Left lung (tissue), 10 donors: ENCODE results near the gene PCDHA6. TPM values are rescaled to one million over a fixed set of nuclear protein-coding genes. Genes with fewer than 3 reads are reported as not detected.
"Not testable (repeated sequence)": the region's sequence is repeated elsewhere in the genome, so short reads cannot be mapped to it uniquely, and the experiment has no call there.

ENCODE experiments used
- ATAC-seq: fragments of 200-7000 bp; cut with Tn5 transposase; one replicate; pipeline ENCODE4 v1.9.1; 2020; ENCODE audit warnings: moderate library complexity
- DNase-seq, 4 donors: peaks; one replicate each; pipeline ENCODE4 v3.0.0-alpha.2; 2013 to 2020
- H3K27ac ChIP-seq, 2 donors: fragments of 200-600 bp; sonication (generic) in 1 of 2; one replicate each; pipeline versions ENCODE4 v1.5.0 to v1.8.0; 2020 to 2021
- H3K27me3 ChIP-seq, 2 donors: fragments of 200-600 bp; sonication (generic) in 1 of 2; one replicate each; pipeline versions ENCODE4 v1.5.0 to v1.8.0; 2020 to 2021
- H3K36me3 ChIP-seq, 2 donors: fragments of 200-600 bp; sonication (generic) in 1 of 2; one replicate each; pipeline versions ENCODE4 v1.5.0 to v1.8.0; 2020 to 2021
- H3K4me1 ChIP-seq, 2 donors: fragments of 200-600 bp; one replicate each; pipeline ENCODE4 v1.8.0; 2021
- H3K4me3 ChIP-seq, 2 donors: fragments of 200-600 bp; sonication (generic) in 1 of 2; one replicate each; pipeline versions ENCODE4 v1.5.0 to v1.8.0; 2020 to 2021; ENCODE audit warnings: mild to moderate bottlenecking in 1 of 2
- H3K9me3 ChIP-seq, 2 donors: fragments of 200-600 bp; sonication (generic) in 1 of 2; one replicate each; pipeline versions ENCODE4 v1.5.0 to v1.8.0; 2020 to 2021
- intact Hi-C, 2 donors: fragments of 100-400 bp; cut with DNase I; formaldehyde crosslinking; loops; one replicate each; pipeline versions ENCODE4 v1.11.2 to v1.14.2; 2022
- polyA plus RNA-seq, 6 donors: library from polyadenylated mRNA; unstranded; fragments of 120-200 nt; gene quantifications; one replicate each; pipeline ENCODE4 v1.2.1, GENCODE V29; 2013; ENCODE audit not compliant: insufficient read length in 6 of 6
- total RNA-seq, 2 donors: library from RNA; stranded (reverse); fragmentation: NEBNext Ultra II Directional; extraction: Animal tissue kit (Norgen Biotek cat#: 25700); gene quantifications; one replicate each; pipeline ENCODE4 v1.2.1, GENCODE V29; 2021
- TF ChIP-seq, protein P1 (sequence below), 2 donors: fragments of 200-600 bp; sonication (generic) in 1 of 2; IDR thresholded peaks; one replicate each; pipeline versions ENCODE4 v1.5.0 to v1.8.0; 2021; ENCODE audit warnings: antibody characterized with exemption in 2 of 2
- donor health status: DM: no; HTN: yes; CAD: no.
- donor health status: DM: no; HTN: no; CAD: no.

PCDHA6 gene
- total and polyA plus RNA-seq, 8 donors = 0.34 to 1.8 (median 0.50) TPM

DNA sequence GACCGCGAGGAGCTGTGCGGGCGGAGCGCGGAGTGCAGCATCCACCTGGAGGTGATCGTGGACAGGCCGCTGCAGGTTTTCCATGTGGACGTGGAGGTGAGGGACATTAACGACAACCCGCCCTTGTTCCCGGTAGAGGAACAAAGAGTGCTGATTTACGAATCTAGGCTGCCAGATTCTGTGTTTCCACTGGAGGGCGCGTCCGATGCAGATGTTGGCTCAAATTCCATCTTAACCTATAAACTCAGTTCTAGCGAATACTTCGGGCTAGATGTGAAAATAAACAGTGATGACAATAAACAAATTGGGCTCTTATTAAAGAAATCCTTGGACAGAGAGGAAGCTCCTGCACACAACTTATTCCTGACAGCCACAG is 590 bp downstream of the PCDHA6 start:
- TF ChIP-seq, protein P1, sequence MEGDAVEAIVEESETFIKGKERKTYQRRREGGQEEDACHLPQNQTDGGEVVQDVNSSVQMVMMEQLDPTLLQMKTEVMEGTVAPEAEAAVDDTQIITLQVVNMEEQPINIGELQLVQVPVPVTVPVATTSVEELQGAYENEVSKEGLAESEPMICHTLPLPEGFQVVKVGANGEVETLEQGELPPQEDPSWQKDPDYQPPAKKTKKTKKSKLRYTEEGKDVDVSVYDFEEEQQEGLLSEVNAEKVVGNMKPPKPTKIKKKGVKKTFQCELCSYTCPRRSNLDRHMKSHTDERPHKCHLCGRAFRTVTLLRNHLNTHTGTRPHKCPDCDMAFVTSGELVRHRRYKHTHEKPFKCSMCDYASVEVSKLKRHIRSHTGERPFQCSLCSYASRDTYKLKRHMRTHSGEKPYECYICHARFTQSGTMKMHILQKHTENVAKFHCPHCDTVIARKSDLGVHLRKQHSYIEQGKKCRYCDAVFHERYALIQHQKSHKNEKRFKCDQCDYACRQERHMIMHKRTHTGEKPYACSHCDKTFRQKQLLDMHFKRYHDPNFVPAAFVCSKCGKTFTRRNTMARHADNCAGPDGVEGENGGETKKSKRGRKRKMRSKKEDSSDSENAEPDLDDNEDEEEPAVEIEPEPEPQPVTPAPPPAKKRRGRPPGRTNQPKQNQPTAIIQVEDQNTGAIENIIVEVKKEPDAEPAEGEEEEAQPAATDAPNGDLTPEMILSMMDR (IDR thresholded peaks at IDR 0.05) = no peak
- Histone ChIP-seq H3K9me3 (peaks cover 0 to 42% of the 10 kb centered on the region in 2 donors), H3K4me1 (no peaks in the 10 kb centered on the region), H3K27ac (no peak overlapping the region), H3K4me3 (no peak overlapping the region), H3K27me3 (peaks cover 21 to 76% of the 10 kb centered on the region in 2 donors), H3K36me3 (no peaks in the 10 kb centered on the region)
- DNase-seq (no peak), ATAC-seq (no peak)
- intact Hi-C loops = no loop called here

DNA sequence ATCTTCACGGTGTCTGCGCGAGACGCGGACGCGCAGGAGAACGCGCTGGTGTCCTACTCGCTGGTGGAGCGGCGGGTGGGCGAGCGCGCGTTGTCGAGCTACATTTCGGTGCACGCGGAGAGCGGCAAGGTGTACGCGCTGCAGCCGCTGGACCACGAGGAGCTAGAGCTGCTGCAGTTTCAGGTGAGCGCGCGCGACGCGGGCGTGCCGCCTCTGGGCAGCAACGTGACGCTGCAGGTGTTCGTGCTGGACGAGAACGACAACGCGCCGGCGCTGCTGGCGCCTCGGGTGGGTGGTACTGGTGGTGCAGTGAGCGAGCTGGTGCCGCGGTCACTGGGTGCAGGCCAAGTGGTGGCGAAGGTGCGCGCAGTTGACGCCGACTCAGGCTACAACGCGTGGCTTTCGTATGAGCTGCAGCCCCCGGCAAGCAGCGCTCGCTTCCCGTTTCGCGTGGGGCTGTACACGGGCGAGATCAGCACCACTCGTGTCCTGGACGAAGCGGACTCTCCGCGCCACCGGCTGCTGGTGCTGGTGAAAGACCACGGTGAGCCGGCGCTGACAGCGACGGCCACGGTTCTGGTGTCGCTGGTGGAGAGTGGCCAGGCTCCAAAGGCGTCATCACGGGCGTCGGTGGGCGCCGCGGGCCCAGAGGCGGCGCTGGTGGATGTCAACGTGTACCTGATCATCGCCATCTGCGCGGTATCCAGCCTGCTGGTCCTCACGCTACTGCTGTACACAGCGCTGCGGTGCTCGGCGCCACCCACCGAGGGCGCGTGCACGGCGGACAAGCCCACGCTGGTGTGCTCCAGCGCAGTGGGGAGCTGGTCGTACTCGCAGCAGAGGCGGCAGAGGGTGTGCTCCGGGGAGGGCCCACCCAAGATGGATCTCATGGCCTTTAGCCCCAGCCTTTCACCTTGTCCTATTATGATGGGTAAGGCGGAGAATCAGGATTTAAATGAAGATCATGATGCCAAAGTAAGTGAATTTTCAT is 2.0 kb downstream of the PCDHA6 start:
- DNase-seq = peak in 1 of 4 donors; percentile 66
- H3K36me3 ChIP-seq, H3K4me1 ChIP-seq, intact Hi-C loops, H3K4me3 ChIP-seq, H3K27ac ChIP-seq, ATAC-seq: not testable (repeated sequence)
- Histone ChIP-seq H3K27me3 (peaks cover 21 to 78% of the 10 kb centered on the region in 2 donors), H3K9me3 (peaks cover 0 to 41% of the 10 kb centered on the region in 2 donors)

DNA sequence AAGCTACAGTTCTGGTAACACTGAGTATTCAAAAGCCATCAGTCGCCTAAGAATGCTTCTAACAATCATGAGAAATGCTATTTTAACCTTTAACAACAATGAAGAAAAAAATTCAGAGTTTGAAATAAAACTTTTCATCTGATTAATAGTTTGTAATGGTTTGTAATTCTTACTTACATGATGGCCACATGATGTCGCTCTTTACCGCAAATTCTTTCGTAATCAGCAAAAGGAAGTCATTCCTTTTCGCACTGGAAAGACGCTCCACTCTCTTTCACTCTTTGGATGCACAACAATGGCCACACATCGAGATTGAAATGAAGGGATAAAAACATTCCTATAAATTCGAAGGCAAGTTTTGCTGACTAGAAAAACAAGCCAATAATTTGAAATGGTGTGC is 6.2 kb downstream of the PCDHA6 start, which contains the start of gene PCDHA7:
Gene PCDHA7, plus strand, starts transcription at position 277 of the 400 bp plus-strand sequence. Its CDS starts 115 bp downstream, at position 392.
- Histone ChIP-seq H3K4me1 (no peaks in the 10 kb centered on the region), H3K27ac (no peak within 1 kb of the TSS), H3K4me3 (peak within 1 kb of the TSS in 1 of 2 donors; percentile 10), H3K27me3 (peaks cover 5 to 82% of the 10 kb centered on the region in 2 donors), H3K36me3 (no peaks in the 10 kb centered on the region), H3K9me3 (peaks cover 0 to 40% of the 10 kb centered on the region in 2 donors)
- TF ChIP-seq, protein P1 (IDR thresholded peaks at IDR 0.05) = no peak
- peak in 1 of 4 donors; percentile 10 for DNase-seq
- no peak for ATAC-seq
- intact Hi-C loops = no loop called here

DNA sequence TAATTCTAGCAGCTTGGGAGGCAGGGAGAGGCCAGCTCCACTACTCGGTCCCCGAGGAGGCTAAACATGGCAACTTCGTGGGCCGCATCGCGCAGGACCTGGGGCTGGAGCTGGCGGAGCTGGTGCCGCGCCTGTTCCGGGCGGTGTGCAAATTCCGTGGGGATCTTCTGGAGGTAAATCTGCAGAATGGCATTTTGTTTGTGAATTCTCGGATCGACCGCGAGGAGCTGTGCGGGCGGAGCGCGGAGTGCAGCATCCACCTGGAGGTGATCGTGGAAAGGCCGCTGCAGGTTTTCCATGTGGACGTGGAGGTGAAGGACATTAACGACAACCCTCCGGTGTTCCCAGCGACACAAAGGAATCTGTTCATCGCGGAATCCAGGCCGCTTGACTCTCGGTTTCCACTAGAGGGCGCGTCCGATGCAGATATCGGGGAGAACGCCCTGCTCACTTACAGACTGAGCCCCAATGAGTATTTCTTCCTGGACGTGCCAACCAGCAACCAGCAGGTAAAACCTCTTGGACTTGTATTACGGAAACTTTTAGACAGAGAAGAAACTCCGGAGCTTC is 6.8 kb downstream of the PCDHA6 start:
- peaks cover 5 to 82% of the 10 kb centered on the region in 2 donors for H3K27me3 ChIP-seq
- peak overlapping the region in 1 of 2 donors; percentile 10 for H3K4me3 ChIP-seq
- ATAC-seq, H3K27ac ChIP-seq, H3K36me3 ChIP-seq, H3K4me1 ChIP-seq, intact Hi-C loops: not testable (repeated sequence)
- peak in 1 of 4 donors; percentile 54 for DNase-seq
- H3K9me3 ChIP-seq = peaks cover 0 to 35% of the 10 kb centered on the region in 2 donors

DNA sequence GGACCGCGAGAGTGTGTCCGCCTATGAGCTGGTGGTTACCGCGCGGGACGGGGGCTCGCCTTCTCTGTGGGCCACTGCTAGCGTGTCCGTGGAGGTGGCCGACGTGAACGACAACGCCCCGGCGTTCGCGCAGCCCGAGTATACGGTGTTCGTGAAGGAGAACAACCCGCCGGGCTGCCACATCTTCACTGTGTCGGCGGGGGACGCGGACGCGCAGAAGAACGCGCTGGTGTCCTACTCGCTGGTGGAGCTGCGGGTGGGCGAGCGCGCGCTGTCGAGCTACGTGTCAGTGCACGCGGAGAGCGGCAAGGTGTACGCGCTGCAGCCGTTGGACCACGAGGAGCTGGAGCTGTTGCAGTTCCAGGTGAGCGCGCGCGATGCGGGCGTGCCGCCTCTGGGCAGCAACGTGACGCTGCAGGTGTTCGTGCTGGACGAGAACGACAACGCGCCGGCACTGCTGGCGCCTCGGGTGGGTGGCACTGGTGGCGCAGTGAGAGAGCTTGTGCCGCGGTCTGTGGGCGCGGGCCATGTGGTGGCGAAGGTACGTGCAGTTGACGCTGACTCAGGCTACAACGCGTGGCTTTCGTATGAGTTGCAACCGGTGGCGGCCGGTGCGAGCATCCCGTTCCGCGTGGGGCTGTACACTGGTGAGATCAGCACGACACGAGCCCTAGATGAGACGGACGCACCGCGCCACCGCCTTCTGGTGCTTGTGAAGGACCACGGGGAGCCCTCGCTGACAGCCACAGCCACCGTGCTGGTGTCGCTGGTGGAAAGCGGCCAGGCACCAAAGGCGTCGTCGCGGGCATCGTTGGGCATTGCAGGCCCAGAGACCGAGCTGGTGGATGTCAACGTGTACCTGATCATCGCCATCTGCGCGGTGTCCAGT is 8.1 kb downstream of the PCDHA6 start:
- no peak overlapping the region for H3K27ac ChIP-seq
- intact Hi-C loops = no loop called here
- no peaks in the 10 kb centered on the region for H3K4me1 ChIP-seq
- no peak overlapping the region for H3K4me3 ChIP-seq
- peaks cover 0 to 23% of the 10 kb centered on the region in 2 donors for H3K9me3 ChIP-seq
- TF ChIP-seq, protein P1 (IDR thresholded peaks at IDR 0.05) = no peak
- H3K36me3 ChIP-seq = no peaks in the 10 kb centered on the region
- ATAC-seq (no peak), DNase-seq (peak in 1 of 4 donors; percentile 75)
- H3K27me3 ChIP-seq = peaks cover 9 to 77% of the 10 kb centered on the region in 2 donors
